MM.1S (cell line): ENCODE measurements around the gene GH2.

Experiments used
- DNase-seq: peaks from one replicate; pipeline ENCODE4 v3.0.0-alpha.2; 2015
- H2AFZ ChIP-seq: fragments of 300-600 bp; sonication (generic); 2 replicates; pipeline ENCODE4 v1.6.0; 2016; ENCODE audit warnings: antibody characterized with exemption, low read length
- H3F3A ChIP-seq: fragments of 300-600 bp; sonication (generic); 2 replicates; pipeline ENCODE4 v1.6.1; 2016; ENCODE audit warnings: mild to moderate bottlenecking, antibody characterized with exemption, low read length, moderate library complexity, mixed read lengths; ENCODE audit not compliant: insufficient read depth
- H3K27ac ChIP-seq: fragments of 300-600 bp; sonication (generic); 2 replicates; pipeline ENCODE4 v1.5.1; 2016; ENCODE audit warnings: mild to moderate bottlenecking, low read length
- H3K27me3 ChIP-seq: fragments of 300-600 bp; sonication (generic); replicated peaks from 2 replicates; pipeline ENCODE4 v1.6.0; 2016; ENCODE audit warnings: low read length; ENCODE audit not compliant: insufficient read depth
- H3K36me3 ChIP-seq: fragments of 300-600 bp; sonication (generic); replicated peaks from 2 replicates; pipeline ENCODE4 v1.6.1; 2016; ENCODE audit warnings: mild to moderate bottlenecking, low read length, mixed read lengths; ENCODE audit not compliant: insufficient read depth
- H3K4me1 ChIP-seq: fragments of 300-600 bp; sonication (generic); 2 replicates; pipeline ENCODE4 v1.6.1; 2016; ENCODE audit warnings: low read length, mixed read lengths
- H3K4me2 ChIP-seq: fragments of 300-600 bp; sonication (generic); 2 replicates; pipeline ENCODE4 v1.6.0; 2016; ENCODE audit warnings: low read depth, low read length
- H3K4me3 ChIP-seq: fragments of 300-600 bp; sonication (generic); 2 replicates; pipeline ENCODE4 v1.5.1; 2016; ENCODE audit warnings: low read length, mixed read lengths
- H3K79me2 ChIP-seq: fragments of 300-600 bp; sonication (generic); 2 replicates; pipeline ENCODE4 v1.6.1; 2016; ENCODE audit warnings: mixed run types, low read length, mixed read lengths
- H3K9ac ChIP-seq: fragments of 300-600 bp; sonication (generic); 2 replicates; pipeline ENCODE4 v1.6.1; 2016; ENCODE audit warnings: low read length, mixed read lengths
- H3K9me2 ChIP-seq: fragments of 300-600 bp; sonication (generic); replicated peaks from 2 replicates; pipeline ENCODE4 v1.6.1; 2016; ENCODE audit warnings: mild to moderate bottlenecking, low read length, mixed read lengths; ENCODE audit not compliant: insufficient read depth
- H3K9me3 ChIP-seq: fragments of 300-600 bp; sonication (generic); replicated peaks from 2 replicates; pipeline ENCODE4 v1.6.1; 2016; ENCODE audit warnings: mild to moderate bottlenecking, low read length, mixed read lengths; ENCODE audit not compliant: insufficient read depth
- H4K20me1 ChIP-seq: fragments of 300-600 bp; sonication (generic); 2 replicates; pipeline ENCODE4 v1.6.1; 2016; ENCODE audit warnings: mild to moderate bottlenecking, low read length, moderate library complexity, mixed read lengths; ENCODE audit not compliant: insufficient read depth
- CTCF ChIP-seq: fragments of 300-600 bp; sonication (generic); IDR thresholded peaks from 2 replicates; pipeline ENCODE4 v1.5.1; 2016; ENCODE audit warnings: antibody characterized with exemption, low read length, mixed read lengths
- EZH2 ChIP-seq: fragments of 300-600 bp; sonication (generic); optimal IDR thresholded peaks from 2 replicates; pipeline ENCODE3; 2017; ENCODE audit warnings: low read depth, mild to moderate bottlenecking, antibody characterized with exemption, low read length, mixed read lengths
- EZH2phosphoT487 ChIP-seq: fragments of 300-600 bp; sonication (generic); IDR thresholded peaks from 2 replicates; pipeline ENCODE4 v1.6.1; 2018; ENCODE audit warnings: antibody characterized with exemption, low read length

Gene GH2

DNA sequence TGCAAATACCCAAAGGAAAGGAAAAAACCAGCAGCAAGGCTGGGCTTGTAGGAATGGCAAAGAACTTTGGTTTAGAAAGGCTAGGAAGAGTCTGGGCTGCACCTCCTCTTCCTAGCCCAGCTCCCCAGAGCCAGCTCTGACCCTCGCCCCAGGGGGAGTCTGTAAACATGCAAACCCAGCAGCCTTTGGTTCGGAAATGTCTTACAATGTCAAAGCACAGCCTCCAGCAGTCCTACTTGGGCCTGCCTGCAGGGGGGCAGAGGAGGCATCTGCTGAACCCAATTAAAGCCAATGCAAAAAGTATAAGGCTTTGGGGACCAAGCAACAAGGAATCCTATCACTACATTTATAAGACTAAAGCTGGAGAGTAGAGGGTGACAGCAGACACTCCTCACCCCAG, 49.3 kb downstream of the GH2 start:
- TF ChIP-seq EZH2phosphoT487 (no peak), CTCF (no peak), EZH2 (no peak)
- H3K4me1 ChIP-seq, result peaks cover 12% of the 10 kb centered on the region
- no peak overlapping the region for H3K9ac ChIP-seq
- no peak overlapping the region for H2AFZ ChIP-seq
- H3F3A ChIP-seq, result peaks cover 11% of the 10 kb centered on the region; the same call in 1 of the 2 replicates
- no peaks in the 10 kb centered on the region for H4K20me1 ChIP-seq
- H3K4me3 ChIP-seq, result no peak overlapping the region
- peaks cover 7% of the 10 kb centered on the region; the same call in 1 of the 2 replicates for H3K36me3 ChIP-seq
- DNase-seq, result no peak
- peaks cover 64% of the 10 kb centered on the region for H3K79me2 ChIP-seq
- H3K27ac ChIP-seq, result no peak overlapping the region
- no peaks in the 10 kb centered on the region for H3K9me3 ChIP-seq
- no peaks in the 10 kb centered on the region for H3K9me2 ChIP-seq
- H3K27me3 ChIP-seq, result no peaks in the 10 kb centered on the region
- H3K4me2 ChIP-seq, result no peak overlapping the region

DNA sequence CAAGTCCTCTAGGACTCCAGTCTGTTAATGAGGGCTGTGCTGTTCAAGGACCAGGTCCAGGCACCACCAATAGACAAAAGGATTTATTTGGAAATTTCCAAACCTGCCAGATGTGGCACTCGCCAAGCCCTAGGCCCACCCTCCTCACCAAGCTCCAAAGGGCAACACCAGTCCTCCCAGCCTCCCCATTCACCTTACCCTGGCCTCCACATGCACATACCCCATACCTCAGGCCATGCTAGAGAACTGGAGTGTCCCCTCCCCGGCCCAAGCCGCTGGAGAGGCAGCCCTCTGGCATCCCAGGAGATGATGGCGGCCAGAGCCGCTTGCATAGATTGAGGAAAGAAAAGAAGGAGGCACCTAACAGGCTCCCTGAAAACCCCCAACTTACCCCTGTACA, 49.7 kb downstream of the GH2 start:
- no peaks in the 10 kb centered on the region for H3K9me2 ChIP-seq
- H3K79me2 ChIP-seq, result peaks cover 61% of the 10 kb centered on the region
- DNase-seq, result no peak
- no peak overlapping the region for H3K27ac ChIP-seq
- H3K4me1 ChIP-seq, result peaks cover 12% of the 10 kb centered on the region
- H3K4me3 ChIP-seq, result no peak overlapping the region
- no peak overlapping the region for H3K9ac ChIP-seq
- H3K36me3 ChIP-seq, result peaks cover 7% of the 10 kb centered on the region; the same call in 1 of the 2 replicates
- no peaks in the 10 kb centered on the region for H3K9me3 ChIP-seq
- no peak overlapping the region for H3K4me2 ChIP-seq
- no peak overlapping the region for H2AFZ ChIP-seq
- TF ChIP-seq EZH2phosphoT487 (no peak), CTCF (no peak), EZH2 (no peak)
- peaks cover 11% of the 10 kb centered on the region; the same call in 1 of the 2 replicates for H3F3A ChIP-seq
- H3K27me3 ChIP-seq, result no peaks in the 10 kb centered on the region
- H4K20me1 ChIP-seq, result no peaks in the 10 kb centered on the region

DNA sequence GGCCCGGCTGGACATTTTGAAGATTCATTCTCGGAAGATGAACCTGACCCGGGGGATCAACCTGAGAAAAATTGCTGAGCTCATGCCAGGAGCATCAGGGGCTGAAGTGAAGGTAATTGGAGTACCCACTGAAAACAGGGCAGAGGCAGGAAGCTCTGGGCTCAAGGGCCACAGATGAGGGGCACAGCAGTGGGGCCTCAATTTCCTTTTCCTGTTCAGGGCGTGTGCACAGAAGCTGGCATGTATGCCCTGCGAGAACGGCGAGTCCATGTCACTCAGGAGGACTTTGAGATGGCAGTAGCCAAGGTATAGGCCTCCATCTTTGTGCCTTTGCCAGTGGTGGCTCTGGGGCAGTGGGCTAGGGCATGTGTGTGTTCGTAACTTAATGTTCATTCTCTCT, 50.2 kb downstream of the GH2 start:
- Histone ChIP-seq H2AFZ (no peak overlapping the region), H3K9me2 (no peaks in the 10 kb centered on the region), H3F3A (peaks cover 11% of the 10 kb centered on the region; the same call in 1 of the 2 replicates), H3K27ac (no peak overlapping the region), H3K4me3 (no peak overlapping the region), H4K20me1 (no peaks in the 10 kb centered on the region), H3K4me2 (no peak overlapping the region), H3K9ac (no peak overlapping the region), H3K4me1 (peaks cover 12% of the 10 kb centered on the region), H3K79me2 (peaks cover 60% of the 10 kb centered on the region), H3K27me3 (no peaks in the 10 kb centered on the region), H3K36me3 (peaks cover 7% of the 10 kb centered on the region; the same call in 1 of the 2 replicates), H3K9me3 (no peaks in the 10 kb centered on the region)
- no peak for TF ChIP-seq CTCF
- no peak for TF ChIP-seq EZH2
- no peak for TF ChIP-seq EZH2phosphoT487
- DNase-seq, result no peak
